HFFc6 (cell line): ENCODE data around the gene DTX1. TPM values are rescaled to one million over a fixed set of nuclear protein-coding genes. Genes with fewer than 3 reads are reported as not detected.

Experiments used
- DNase-seq: peaks from one replicate; pipeline ENCODE4 v3.0.0-alpha.2; 2018
- H3K27ac Mint-ChIP-seq: 2 replicates; pipeline ENCODE4 v1.8.0; 2020; ENCODE audit warnings: mild to moderate bottlenecking, mixed read lengths
- H3K27me3 Mint-ChIP-seq: 2 replicates; pipeline ENCODE4 v1.8.0; 2021; ENCODE audit warnings: mild to moderate bottlenecking, moderate library complexity, mixed read lengths; ENCODE audit not compliant: insufficient read depth
- H3K36me3 Mint-ChIP-seq: 2 replicates; pipeline ENCODE4 v1.8.0; 2021; ENCODE audit warnings: low read depth, mixed read lengths
- H3K4me1 Mint-ChIP-seq: 2 replicates; pipeline ENCODE4 v1.8.0; 2020; ENCODE audit warnings: low read depth, mixed read lengths
- H3K4me3 Mint-ChIP-seq: 2 replicates; pipeline ENCODE4 v1.8.0; 2020; ENCODE audit warnings: mild to moderate bottlenecking, moderate library complexity, mixed read lengths
- H3K9me3 Mint-ChIP-seq: 2 replicates; pipeline ENCODE4 v1.8.0; 2020; ENCODE audit warnings: mild to moderate bottlenecking, mixed read lengths
- total RNA-seq, 6 experiments: library from RNA; stranded (reverse); fragmentation: NEBNext Ultra II Directional; extraction: Animal tissue kit (Norgen Biotek cat#: 25700); gene quantifications; 2 replicates in 1 of 6; 3 replicates in 5 of 6; pipeline ENCODE4 v1.2.3, GENCODE V29; 2021
- TF ChIP-seq, protein P1 (sequence below): fragments of 200-600 bp; sonication (generic); IDR thresholded peaks from 2 replicates; pipeline ENCODE4 v1.5.0; 2021; ENCODE audit warnings: antibody characterized with exemption, mild to moderate bottlenecking

Gene DTX1
- total RNA-seq, 6 experiments from 2014 or later: not detected

DNA sequence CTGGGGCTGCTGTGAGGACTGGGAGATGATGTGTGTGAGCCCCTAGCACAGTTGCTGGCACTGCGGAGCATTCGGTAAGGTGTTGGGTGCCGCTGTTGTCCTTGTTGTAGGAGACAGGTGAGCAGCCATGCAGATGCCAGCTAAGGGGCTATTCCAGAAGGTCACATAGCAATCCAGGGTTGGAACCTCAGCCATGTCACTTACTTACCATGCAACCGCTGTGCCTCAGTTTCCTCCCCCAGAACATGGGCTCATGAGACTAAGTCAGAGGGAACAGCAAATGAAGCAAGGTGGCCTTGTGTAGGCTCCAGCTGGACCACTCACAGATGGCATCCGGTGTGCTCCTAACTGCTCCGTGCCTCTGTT is 13.2 kb downstream of the DTX1 start:
- H3K27ac Mint-ChIP-seq: no peak overlapping the region
- no peak overlapping the region for H3K4me3 Mint-ChIP-seq
- TF ChIP-seq, protein P1, sequence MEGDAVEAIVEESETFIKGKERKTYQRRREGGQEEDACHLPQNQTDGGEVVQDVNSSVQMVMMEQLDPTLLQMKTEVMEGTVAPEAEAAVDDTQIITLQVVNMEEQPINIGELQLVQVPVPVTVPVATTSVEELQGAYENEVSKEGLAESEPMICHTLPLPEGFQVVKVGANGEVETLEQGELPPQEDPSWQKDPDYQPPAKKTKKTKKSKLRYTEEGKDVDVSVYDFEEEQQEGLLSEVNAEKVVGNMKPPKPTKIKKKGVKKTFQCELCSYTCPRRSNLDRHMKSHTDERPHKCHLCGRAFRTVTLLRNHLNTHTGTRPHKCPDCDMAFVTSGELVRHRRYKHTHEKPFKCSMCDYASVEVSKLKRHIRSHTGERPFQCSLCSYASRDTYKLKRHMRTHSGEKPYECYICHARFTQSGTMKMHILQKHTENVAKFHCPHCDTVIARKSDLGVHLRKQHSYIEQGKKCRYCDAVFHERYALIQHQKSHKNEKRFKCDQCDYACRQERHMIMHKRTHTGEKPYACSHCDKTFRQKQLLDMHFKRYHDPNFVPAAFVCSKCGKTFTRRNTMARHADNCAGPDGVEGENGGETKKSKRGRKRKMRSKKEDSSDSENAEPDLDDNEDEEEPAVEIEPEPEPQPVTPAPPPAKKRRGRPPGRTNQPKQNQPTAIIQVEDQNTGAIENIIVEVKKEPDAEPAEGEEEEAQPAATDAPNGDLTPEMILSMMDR: no peak
- no peaks in the 10 kb centered on the region for H3K36me3 Mint-ChIP-seq
- H3K9me3 Mint-ChIP-seq: no peaks in the 10 kb centered on the region
- peaks cover 24% of the 10 kb centered on the region for H3K27me3 Mint-ChIP-seq
- no peak for DNase-seq
- H3K4me1 Mint-ChIP-seq: peaks cover 7% of the 10 kb centered on the region

DNA sequence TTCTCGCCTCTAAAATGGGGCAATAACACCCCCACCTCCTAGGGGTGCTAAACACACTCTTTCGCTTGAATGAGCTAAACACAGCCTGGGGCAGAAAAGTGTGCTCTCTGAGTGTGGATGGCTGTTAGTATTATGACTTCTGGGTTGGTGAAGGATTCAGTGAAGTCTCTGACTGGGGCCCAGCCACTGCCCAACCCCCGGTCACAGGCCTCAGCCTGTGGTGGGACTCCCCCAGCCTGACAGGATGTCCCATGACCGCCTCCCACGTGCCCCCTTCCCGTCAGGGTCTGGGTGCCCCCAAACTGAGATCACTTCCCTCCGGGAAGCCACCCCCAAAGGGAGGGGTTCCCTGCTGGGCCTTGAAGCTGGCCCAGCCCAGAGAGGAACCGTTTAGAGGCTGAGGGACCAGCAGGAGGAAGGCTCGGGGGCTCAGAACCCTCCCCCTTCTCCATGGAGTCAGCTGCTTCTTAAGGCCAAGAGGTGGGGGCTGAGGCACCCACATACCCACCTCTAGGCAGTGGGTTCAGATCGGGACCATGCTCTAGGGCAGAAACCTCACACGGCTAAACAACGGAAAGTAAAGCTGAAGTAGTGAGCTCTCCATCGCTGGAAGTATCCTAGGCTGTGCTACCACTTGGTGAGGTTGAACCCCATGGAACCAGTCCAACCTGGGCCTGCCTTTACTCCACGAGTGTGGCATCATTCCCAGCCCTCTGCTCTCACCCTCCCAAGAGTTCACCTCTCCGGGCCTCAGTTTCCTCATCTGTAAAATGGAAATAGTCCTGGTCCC is 13.8 kb downstream of the DTX1 start:
- TF ChIP-seq, protein P1: no peak
- H3K36me3 Mint-ChIP-seq: no peaks in the 10 kb centered on the region

DNA sequence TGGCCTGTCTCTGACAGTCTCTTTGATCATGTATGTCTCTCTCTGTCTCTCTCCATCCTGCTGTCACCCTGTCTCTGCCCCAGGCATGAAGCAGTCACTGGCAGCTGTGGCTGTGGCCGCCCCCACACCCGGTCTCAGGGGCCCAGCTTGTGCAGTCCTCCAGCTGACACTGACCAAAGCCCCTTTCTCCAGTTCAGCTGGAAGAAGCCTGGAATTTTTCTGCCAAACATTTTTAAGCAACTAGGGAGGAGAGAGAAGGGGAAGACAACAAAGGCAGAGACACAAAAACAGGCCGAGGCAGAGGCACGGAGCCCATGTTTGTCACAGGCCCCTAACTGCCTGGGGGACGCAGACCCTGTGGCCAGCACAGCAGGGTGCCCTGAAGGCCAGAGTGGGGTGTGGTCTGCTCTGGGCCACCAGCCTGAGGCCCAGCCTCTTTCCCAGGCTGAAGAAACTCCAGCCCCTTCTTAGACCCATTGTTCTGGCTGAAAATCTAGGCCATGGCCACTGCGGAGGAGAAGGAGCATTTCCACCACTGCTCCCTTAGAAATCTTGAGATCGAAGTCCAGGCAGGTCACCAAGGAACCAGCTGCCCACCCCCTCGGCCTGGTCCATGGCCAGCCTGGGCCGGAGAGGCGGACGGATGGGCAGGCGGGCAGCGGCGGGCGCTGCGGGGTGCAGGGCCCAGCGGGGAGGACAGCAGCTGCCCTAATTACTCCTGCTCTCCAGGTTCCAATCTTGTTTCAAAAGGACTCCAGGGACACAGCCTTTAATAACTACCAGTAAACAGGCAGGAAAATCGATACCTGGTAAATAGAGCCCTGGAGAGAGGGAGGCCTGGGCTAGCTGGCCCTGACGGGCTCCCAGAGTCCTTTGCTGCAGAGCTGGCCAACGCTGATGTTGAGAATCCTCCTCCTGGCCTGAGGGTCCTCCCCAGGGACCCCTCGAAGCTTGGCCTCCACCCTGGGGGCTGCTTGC is 14.9 kb downstream of the DTX1 start:
- Mint-ChIP-seq H3K27me3 (peaks cover 25% of the 10 kb centered on the region), H3K27ac (no peak overlapping the region), H3K4me3 (no peak overlapping the region), H3K36me3 (no peaks in the 10 kb centered on the region), H3K9me3 (no peaks in the 10 kb centered on the region), H3K4me1 (peaks cover 7% of the 10 kb centered on the region)
- TF ChIP-seq, protein P1: no peak
- DNase-seq: no peak

More for the DNA sequence above, 13.8 kb downstream of the DTX1 start:
- Mint-ChIP-seq H3K27ac (no peak overlapping the region), H3K4me1 (peaks cover 7% of the 10 kb centered on the region), H3K9me3 (no peaks in the 10 kb centered on the region), H3K27me3 (peaks cover 27% of the 10 kb centered on the region), H3K4me3 (no peak overlapping the region)
- no peak for DNase-seq

DNA sequence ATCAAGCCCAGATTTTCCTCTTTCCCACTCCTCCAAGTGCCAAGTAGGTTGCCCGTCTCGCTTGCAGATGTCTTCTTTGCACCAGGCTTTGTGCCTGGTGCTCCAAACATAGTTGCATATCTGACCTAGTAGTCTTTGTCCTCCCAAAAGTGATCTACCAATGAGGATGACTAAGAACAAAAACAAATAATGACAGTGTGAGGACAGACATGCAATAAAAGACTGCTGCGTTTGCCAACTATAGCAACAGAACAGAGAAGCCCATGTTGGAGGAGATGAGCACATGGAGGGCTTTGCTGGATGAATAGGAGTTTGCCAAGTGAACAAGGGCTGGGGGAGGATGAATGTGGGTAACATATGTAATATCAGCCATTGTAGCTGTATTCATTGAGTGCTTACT is 15.6 kb downstream of the DTX1 start:
- peaks cover 25% of the 10 kb centered on the region for H3K27me3 Mint-ChIP-seq
- H3K27ac Mint-ChIP-seq: no peak overlapping the region
- no peaks in the 10 kb centered on the region for H3K36me3 Mint-ChIP-seq
- DNase-seq: peak; percentile 26
- H3K4me1 Mint-ChIP-seq: peaks cover 7% of the 10 kb centered on the region
- no peaks in the 10 kb centered on the region for H3K9me3 Mint-ChIP-seq
- TF ChIP-seq, protein P1: no peak
- no peak overlapping the region for H3K4me3 Mint-ChIP-seq

DNA sequence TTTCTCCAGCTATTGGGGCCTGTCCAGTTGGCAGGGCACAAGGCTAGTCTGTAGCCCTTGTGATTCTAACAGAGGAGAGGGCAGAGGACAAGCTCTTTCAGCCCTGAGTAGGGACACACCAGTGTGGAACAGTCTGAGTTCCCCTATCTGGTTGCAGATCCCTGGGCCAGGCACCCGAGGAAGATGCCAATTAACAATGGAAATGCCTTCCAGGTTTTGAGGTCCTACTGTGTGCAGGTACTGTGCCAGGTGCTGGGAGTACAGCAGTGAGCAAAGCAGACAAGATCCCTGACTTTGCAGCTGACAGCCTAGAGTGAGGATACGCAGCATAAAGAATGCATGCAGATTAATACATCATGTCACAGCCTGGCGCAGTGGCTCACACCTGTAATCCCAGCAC is 17.1 kb downstream of the DTX1 start:
- Mint-ChIP-seq H3K4me3 (no peak overlapping the region), H3K27ac (no peak overlapping the region), H3K9me3 (no peaks in the 10 kb centered on the region), H3K27me3 (peaks cover 22% of the 10 kb centered on the region), H3K4me1 (peaks cover 7% of the 10 kb centered on the region), H3K36me3 (no peaks in the 10 kb centered on the region)
- TF ChIP-seq, protein P1: no peak
- no peak for DNase-seq
